OCI-LY1 (cell line): ENCODE data around the gene UBE2R2.

Experiments
- CTCF ChIP-seq: fragments of 200-600 bp; sonication (generic), shearing (Covaris generic); IDR thresholded peaks from 2 replicates; pipeline ENCODE4 v1.5.1; 2017; ENCODE audit warnings: mild to moderate bottlenecking, antibody characterized with exemption, low read length, moderate library complexity, mixed read lengths
- EZH2 ChIP-seq: fragments of 200-600 bp; sonication (generic), shearing (Covaris generic); IDR thresholded peaks from 2 replicates; pipeline ENCODE4 v1.8.0; 2017; ENCODE audit warnings: borderline replicate concordance, mixed run types, mild to moderate bottlenecking, antibody characterized with exemption, low read length, moderate library complexity, mixed read lengths

GRCh38 chr9:33778700-33779351 lies 38.1 kb upstream of the UBE2R2 start:
- peak; percentile 79 for TF ChIP-seq CTCF
- TF ChIP-seq EZH2: no peak
